ENCODE data around the gene TNS3.

Gene TNS3

GRCh38 chr7:47368190-47368812, 213.6 kb downstream of the TNS3 start:
- no peak for DNase-seq (ENCODE audit: low spot score)

- no peak for DNase-seq (ENCODE audit: low spot score)
Measured at GRCh38 chr7:47367369-47367768, 214.5 kb downstream of the TNS3 start.

- DNase-seq (ENCODE audit: low spot score) = no peak
Measured at GRCh38 chr7:47366960-47367359, 215.0 kb downstream of the TNS3 start.

GRCh38 chr7:47366211-47366610, 215.7 kb downstream of the TNS3 start:
- DNase-seq (ENCODE audit: low spot score) = no peak

GRCh38 chr7:47362984-47363383, 218.9 kb downstream of the TNS3 start:
- no peak for DNase-seq (ENCODE audit: low spot score)

GRCh38 chr7:47361746-47362215, 220.1 kb downstream of the TNS3 start:
- no peak for DNase-seq (ENCODE audit: low spot score)

GRCh38 chr7:47361236-47361635, 220.7 kb downstream of the TNS3 start:
- DNase-seq (ENCODE audit: low spot score) = no peak

- no peak for DNase-seq (ENCODE audit: low spot score)
Measured at GRCh38 chr7:47360301-47360900, 221.5 kb downstream of the TNS3 start.

DNA sequence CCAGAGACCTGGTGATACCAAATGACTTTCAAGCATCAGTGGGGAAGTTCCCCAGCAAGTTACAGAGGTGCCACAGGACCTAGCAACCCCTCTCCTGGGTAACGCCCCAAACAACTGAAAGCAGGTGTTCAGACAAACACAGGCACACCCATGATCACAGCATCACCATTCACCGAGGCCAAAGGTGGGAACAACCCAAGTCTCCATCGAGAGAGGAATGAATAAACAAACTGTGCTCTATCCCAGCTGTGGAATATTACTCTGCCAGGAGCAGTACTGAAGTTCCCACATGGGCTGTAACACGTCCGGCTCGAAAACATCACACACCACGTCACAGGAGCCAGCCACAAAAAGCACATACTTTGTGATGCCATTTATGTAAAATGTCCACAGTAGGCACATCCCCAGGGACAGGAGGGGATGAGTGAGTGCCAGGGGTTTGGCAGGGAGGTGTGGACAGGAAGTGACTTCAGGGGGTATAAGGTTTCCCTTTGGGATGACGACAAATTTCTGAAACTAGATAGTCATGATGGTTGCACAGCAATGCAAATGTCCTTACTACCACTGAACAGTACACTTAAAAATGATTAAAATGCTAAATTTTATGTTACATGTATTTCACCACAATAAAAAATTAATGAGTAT, 222.8 kb downstream of the TNS3 start:
- DNase-seq (ENCODE audit: low spot score) = no peak

GRCh38 chr7:47358357-47358756, 223.6 kb downstream of the TNS3 start:
- DNase-seq (ENCODE audit: low spot score) = no peak

DNA sequence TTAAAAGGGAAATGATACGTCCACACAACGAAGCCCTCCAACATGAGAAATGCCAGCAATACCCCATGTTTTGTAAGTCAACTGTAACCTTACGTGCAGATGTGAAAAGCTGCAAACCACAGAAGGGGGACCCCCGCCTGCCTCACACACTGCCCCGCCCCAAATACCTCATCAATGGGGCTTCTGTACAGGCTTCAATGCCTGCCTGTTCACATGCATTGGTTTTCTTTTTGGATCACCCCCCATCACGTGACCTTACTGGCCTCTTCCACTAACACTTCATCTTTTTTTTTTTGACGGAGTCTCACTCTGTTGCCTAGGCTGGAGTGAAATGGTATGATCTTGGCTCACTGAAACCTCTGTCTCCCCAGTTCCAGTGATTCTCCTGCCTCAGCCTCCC, 224.0 kb downstream of the TNS3 start:
- DNase-seq (ENCODE audit: low spot score) = no peak

DNA sequence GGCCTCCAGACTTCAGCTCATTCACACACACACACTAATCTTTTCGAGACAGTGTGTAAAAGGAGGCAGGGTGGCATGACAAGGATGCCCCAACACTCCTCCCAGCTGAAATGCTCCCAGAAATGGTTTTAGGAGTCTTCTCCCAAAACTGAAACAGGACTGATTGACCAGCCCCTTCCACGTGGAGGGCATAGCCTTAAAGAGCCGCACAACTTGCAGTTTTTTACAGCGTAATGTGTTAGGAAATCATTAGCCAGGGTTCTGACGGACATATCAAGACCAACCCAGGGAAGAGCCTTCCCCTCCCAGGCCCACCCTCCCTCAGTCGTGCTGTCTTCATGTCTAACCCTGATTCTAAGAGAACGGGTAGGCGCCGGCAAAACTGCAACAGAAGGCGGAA, 224.6 kb downstream of the TNS3 start:
- no peak for DNase-seq (ENCODE audit: low spot score)

- DNase-seq (ENCODE audit: low spot score) = no peak
Measured at GRCh38 chr7:47356261-47356660, 225.7 kb downstream of the TNS3 start.

DNA sequence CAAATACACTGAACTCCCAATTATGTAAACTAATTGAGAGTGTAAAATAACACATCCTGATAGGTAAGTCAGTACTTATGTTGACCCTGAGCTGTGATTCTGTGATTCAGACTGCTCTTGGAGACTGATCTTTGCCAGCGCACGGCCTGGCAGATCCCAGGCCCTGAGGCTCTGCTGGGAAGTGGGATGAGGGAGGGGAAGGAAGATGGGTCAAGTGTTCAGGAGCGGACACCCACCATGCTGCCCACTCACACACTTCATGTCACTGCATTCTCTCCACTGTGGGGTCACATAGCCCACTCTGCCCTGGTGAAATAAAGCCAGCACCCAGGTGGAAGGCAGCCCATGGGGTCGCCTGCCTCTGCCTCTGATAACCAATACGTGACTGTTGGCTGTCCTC, 226.2 kb downstream of the TNS3 start:
- no peak for DNase-seq (ENCODE audit: low spot score)

DNA sequence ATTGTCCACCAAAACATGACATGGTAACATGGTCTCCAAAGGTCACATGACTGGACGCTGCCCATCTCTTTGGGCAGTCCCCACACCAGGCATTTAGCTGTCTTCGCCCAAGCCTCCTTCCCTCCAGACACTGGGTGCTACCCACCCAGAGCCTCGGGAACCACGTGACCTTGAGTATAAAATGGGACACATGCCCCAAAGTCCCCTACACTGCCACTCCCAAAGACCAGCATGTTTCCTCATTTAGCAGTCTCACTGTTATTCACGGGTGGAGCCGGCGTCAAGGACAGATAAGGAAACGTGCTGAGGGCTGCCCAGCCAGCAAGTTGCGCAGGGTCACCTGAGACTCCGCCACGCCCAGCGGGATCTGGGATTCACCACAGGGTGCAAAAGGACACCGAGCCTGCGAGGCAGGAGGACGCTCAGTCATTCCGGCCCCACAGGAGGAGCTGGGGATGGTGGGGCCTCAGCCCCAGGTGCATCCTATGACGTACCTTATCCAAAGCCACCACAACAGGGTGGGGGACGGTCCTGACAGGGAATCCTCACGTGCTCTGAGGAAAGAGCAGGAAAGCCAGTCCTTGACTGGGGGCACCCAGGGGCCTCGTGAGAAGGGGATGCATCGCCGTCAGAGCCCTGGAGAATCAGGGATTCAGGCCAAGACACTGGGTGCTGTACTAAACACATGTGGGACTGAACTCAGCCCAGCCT, 226.9 kb downstream of the TNS3 start:
- DNase-seq (ENCODE audit: low spot score) = no peak

- no peak for DNase-seq (ENCODE audit: low spot score)
Measured at GRCh38 chr7:47354071-47354470, 227.8 kb downstream of the TNS3 start.

- DNase-seq (ENCODE audit: low spot score) = no peak
Measured at GRCh38 chr7:47352394-47352968, 229.4 kb downstream of the TNS3 start.

DNA sequence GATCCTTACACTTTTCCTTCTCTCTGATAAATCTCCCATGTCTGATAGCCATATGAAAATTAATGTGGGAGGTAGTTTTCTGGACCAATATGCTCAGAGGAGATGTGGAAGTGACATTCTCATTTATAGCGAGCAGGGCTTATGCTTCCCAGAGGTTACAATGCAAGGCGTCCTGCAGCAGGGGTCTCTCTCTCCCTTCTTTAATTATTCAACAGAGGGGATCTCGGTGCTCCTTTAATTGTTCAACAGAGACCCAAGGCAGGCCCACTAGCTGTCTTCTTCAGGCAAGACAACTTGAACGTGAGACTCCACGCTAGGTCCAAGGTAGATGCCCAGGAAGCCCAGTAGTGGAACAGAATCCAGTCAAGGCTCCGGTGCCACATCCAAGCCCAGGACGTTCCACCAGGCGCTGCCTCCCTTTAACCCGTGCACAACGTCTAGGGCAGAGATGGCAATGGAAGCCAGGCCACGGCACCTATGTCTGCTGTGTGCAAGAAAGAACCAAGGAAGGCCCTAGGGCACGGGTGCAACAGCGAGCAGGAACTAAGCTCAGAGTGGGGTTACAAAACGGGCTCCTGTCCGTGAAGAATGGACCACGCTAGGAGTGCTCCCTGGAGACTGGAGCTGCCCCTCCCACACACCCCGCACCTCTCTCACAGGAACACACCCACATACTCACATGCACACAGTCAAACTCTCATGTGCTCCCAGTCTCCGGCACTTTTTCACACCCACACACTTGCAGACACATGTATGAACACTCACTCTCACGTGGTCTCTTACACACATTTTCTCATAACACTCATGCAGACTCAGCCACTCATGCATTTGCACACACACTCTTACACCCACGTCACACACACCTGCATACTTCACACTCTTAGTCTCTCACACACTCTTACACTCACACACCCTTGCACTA, 230.4 kb downstream of the TNS3 start:
- DNase-seq (ENCODE audit: low spot score) = peak; percentile 13

- no peak for DNase-seq (ENCODE audit: low spot score)
Measured at GRCh38 chr7:47350425-47350824, 231.5 kb downstream of the TNS3 start.

DNA sequence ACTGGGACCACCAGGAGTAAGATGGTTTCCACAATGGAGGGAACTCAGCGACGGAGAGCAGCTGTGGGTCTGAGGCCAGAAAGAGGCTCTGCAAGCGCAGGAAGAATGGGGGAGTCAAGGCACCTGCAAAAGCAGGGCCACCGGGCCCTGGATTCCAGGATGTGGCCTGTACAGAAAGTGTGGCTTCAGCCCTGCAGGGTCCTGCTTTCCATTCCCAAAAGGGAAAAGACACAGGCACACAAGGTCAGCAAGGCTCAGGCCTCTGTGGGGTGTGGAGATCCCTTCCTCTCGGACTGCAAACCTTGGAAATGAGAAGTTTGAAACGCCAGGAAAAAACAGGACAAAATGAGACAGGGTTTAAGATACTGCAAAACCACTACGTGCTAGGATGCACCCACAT, 232.5 kb downstream of the TNS3 start:
- no peak for DNase-seq (ENCODE audit: low spot score)

- no peak for DNase-seq (ENCODE audit: low spot score)
Measured at GRCh38 chr7:47347816-47348385, 234.0 kb downstream of the TNS3 start.

Data from NAMALWA (cell line).